Body of pancreas (tissue), 4 donors: ENCODE data around the gene HES7.

Experiments used
- CTCF ChIP-seq, 7 experiments: fragments of 450-650 bp in 4 of 7; fragments of 200-600 bp in 3 of 7; sonication (generic) in 3 of 7; IDR thresholded peaks; one replicate each; pipeline ENCODE4 v1.5.1; 2016 to 2019; ENCODE audit warnings: antibody characterized with exemption in 7 of 7
- POLR2A ChIP-seq, 3 donors: fragments of 450-650 bp; IDR thresholded peaks; one replicate each; pipeline ENCODE4 v1.6.1; 2016; ENCODE audit warnings: antibody characterized with exemption in 3 of 3, mild to moderate bottlenecking in 2 of 3

GRCh38 chr17:8116776-8117175 lies 7.1 kb downstream of the HES7 start:
- TF ChIP-seq CTCF (IDR thresholded peaks at IDR 0.05) = no peak
- no peak for TF ChIP-seq POLR2A (IDR thresholded peaks at IDR 0.05)
